ENCODE measurements around the gene EPAS1. TPM values are rescaled to one million over a fixed set of nuclear protein-coding genes. Genes with fewer than 3 reads are reported as not detected.

The EPAS1 gene
- total and polyA plus RNA-seq, 9 of the 15 experiments (the other 6 are each of a cell fraction or from before 2014, with no cell fraction given), result 0.25 to 11.2 (median 4.1) TPM

DNA sequence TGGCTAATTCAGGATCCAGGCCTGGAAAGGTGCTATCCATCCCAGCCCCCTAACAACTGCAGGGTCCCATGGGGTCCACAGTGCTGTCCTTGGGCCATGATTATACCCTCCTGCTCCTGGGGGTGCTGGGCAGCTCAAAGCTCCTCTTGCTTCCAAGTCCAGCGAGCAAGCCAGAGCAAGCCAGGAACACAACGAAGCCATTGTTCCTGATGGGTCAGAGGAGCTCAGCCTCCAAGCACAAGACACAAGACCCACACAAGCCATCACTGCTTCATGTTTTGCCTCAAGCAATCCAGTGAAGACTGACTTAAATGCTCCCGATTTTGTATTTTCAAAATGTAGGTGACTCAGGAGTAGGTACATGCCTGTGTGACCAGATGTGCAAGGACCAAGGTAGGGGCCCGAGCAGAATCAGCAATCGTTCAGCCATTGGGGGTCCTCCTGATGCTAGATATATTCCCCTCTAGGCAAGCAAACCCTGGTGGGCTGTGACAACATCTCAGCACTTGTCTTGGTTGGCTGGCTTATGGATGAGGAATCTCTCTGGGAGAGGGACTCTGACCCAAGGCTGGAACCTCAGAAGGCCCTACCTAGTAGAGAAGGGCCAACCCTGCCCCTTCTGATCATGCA, 90.8 kb downstream of the EPAS1 start:
- Histone ChIP-seq H3K27me3 (ENCODE audit: control insufficient read depth in 2 of 2, insufficient read depth in 2 of 2, low read length in 2 of 2) (no peaks in the 10 kb centered on the region), H3K9me3 (replicated peaks; ENCODE audit: control insufficient read depth, insufficient read depth, low read depth, low read length) (no peaks in the 10 kb centered on the region), H3K9me1 (ENCODE audit: control insufficient read depth, insufficient read depth, low read length) (no peaks in the 10 kb centered on the region), H3K4me1 (replicated peaks in 1 of 2; ENCODE audit: control insufficient read depth in 2 of 2, insufficient read depth in 2 of 2, low read length in 2 of 2) (peaks cover 0 to 3% of the 10 kb centered on the region in 2 experiments; a peak in 1 of 5 replicates), H3K4me2 (ENCODE audit: insufficient read depth, low read length) (no peak overlapping the region), H2AFZ (ENCODE audit: low read depth, low read length) (no peak overlapping the region), H4K20me1 (replicated peaks; ENCODE audit: control insufficient read depth, insufficient read depth, low read length) (no peaks in the 10 kb centered on the region), H3K36me3 (ENCODE audit: control insufficient read depth, insufficient read depth, low read length) (peaks cover 19% of the 10 kb centered on the region; the same call in 2 of the 3 replicates), H3K4me3 (no peak overlapping the region), H3K9ac (ENCODE audit: insufficient read depth in 1 of 2, low read depth in 2 of 2, low read length in 2 of 2) (no peak overlapping the region), H3K27ac (ENCODE audit: extremely low read depth, low read depth, low read length) (no peak overlapping the region), H3K79me2 (ENCODE audit: control insufficient read depth, insufficient read depth, low read length) (no peaks in the 10 kb centered on the region)
- POLR2A ChIA-PET, result no interaction called here
- whole genome bisulfite sequencing (ENCODE audit: insufficient coverage, low coverage, missing lambda C conversion rate), result 51% methylated on average over 5 of the region's 5 CpGs
- intact Hi-C loops (cut with micrococcal nuclease) (no loop called here), in situ Hi-C loops (cut with MboI) (no loop called here)
- no TSS peak for BruUV-seq (replicated peaks)
- no peak for ATAC-seq
- DNase-seq (ENCODE audit: extremely low read depth in 1 of 4, low spot score in 3 of 4), result no peak
- no peak for TF ChIP-seq FOXJ3 (CRISPR knock-in tag; IDR thresholded peaks at IDR 0.05)
- no peak for TF ChIP-seq RNF2 (IDR thresholded peaks at IDR 0.05)
- TF ChIP-seq CCNT2 (IDR thresholded peaks at IDR 0.05; ENCODE audit: borderline replicate concordance, extremely low read depth, insufficient read length, low read depth, low read length), result no peak
- no peak for TF ChIP-seq NR2C2 (CRISPR knock-in tag; IDR thresholded peaks at IDR 0.05)
- TF ChIP-seq NR2C2 (tag; IDR thresholded peaks at IDR 0.05), result no peak
- no peak for TF ChIP-seq PHTF2 (CRISPR knock-in tag; IDR thresholded peaks at IDR 0.05)
- no peak for TF ChIP-seq ZNF175 (CRISPR knock-in tag; IDR thresholded peaks at IDR 0.05; ENCODE audit: low read depth)
- TF ChIP-seq PREB (CRISPR knock-in tag; IDR thresholded peaks at IDR 0.05), result no peak
- TF ChIP-seq MCM5 (IDR thresholded peaks at IDR 0.05; ENCODE audit: low read depth), result no peak
- TF ChIP-seq ZNF354B (CRISPR knock-in tag; IDR thresholded peaks at IDR 0.05), result no peak
- no peak for TF ChIP-seq ZNF274 (IDR thresholded peaks at IDR 0.05; ENCODE audit: borderline replicate concordance, low read depth, low read length)
- TF ChIP-seq CEBPB (tag; IDR thresholded peaks at IDR 0.05), result no peak
- no peak for TF ChIP-seq GTF2B (IDR thresholded peaks at IDR 0.05; ENCODE audit: extremely low read depth, insufficient read length)
- no peak for TF ChIP-seq HDAC3 (IDR thresholded peaks at IDR 0.05; ENCODE audit: borderline replicate concordance, partially characterized antibody)
- no peak for TF ChIP-seq ELK3 (CRISPR knock-in tag; IDR thresholded peaks at IDR 0.05)
- TF ChIP-seq TBL1XR1 (IDR thresholded peaks at IDR 0.05; ENCODE audit: low read length in 2 of 2), result no peak
- CTCF ChIA-PET (ENCODE audit: low intra/inter-chr PET ratio), result no interaction called here
- FAIRE-seq, result no peak
